ENCODE results near the gene C11orf68.
"Not testable (repeated sequence)": the region's sequence is repeated elsewhere in the genome, so short reads cannot be mapped to it uniquely, and the experiment has no call there.

The C11orf68 gene
- total RNA-seq: 9.1 to 28.7 reads per million in 2 experiments

DNA sequence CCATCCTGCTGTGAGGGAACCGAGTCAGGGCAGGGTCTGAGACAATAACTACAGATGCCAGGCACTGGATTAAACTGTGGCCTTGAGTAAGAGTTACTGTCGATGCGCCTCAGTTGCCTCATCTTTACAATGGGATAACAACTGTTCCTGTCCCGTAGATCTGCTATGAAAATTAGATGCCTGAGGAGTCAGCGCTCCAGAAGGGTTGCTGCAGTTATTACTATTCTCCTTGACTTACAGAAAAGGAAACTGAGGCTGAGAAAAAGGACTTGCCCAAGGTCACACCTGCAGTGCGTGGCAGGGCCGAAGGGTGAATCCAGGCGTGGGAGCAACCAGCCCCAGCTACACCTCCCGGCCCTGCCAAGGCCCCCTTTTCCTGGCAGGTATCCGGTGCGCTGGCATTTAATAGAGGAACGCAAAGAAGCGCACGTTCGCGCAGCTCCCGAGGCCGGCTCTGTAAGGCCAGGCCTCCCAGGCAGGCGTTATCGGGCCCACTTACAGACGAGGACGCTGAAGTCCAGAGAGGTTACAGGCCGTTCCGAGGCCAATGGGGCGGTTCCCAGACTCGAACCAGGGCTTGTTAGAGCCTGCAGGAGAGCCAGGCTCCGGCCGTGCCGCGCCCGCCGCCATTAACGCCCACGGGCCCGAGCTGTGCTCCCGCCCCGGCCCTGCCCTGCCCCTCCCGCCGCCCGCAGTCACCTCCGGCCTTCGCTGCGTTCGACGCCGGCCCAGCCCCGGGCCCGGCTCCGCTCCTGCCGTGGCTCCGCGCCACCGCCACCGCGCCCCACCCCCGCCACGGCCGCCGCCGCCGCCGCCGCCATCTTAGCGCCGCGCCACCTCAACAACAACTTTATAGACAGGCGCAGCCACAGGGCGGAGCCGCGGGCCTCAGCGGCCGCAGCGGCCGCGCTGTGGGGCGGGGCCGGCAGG, at the start of gene C11orf68:
TSS of gene C11orf68 (minus strand) at position 852 of the 930 bp plus-strand sequence. CDS start at position 821, 31 bp downstream.
- no peak for DNase-seq (ENCODE audit: low read depth)

DNA sequence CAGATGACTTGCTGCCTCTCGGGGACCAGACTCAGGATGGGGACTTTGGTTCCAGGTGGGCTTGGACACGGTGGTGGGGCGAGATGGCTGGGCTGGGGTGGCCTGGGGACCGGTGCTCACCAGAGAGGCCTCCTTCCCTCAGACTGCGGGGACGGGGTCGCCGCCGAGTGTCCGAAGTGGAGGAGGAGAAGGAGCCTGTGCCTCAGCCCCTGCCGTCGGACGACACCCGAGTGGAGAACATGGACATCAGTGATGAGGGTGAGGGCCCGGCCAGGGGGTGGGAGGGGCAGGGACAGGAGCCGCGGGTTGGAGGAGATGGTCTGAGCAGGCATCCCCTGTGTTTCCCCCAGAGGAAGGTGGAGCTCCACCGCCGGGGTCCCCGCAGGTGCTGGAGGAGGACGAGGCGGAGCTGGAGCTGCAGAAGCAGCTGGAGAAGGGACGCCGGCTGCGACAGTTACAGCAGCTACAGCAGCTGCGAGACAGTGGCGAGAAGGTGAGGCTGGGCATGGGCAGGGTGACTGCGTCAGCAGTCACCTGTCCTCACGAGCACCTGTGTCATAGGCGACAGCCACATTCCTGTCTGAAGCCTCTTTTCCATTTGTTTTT, 48.6 kb upstream of the C11orf68 start:
- no peak for DNase-seq (ENCODE audit: low read depth)

DNA sequence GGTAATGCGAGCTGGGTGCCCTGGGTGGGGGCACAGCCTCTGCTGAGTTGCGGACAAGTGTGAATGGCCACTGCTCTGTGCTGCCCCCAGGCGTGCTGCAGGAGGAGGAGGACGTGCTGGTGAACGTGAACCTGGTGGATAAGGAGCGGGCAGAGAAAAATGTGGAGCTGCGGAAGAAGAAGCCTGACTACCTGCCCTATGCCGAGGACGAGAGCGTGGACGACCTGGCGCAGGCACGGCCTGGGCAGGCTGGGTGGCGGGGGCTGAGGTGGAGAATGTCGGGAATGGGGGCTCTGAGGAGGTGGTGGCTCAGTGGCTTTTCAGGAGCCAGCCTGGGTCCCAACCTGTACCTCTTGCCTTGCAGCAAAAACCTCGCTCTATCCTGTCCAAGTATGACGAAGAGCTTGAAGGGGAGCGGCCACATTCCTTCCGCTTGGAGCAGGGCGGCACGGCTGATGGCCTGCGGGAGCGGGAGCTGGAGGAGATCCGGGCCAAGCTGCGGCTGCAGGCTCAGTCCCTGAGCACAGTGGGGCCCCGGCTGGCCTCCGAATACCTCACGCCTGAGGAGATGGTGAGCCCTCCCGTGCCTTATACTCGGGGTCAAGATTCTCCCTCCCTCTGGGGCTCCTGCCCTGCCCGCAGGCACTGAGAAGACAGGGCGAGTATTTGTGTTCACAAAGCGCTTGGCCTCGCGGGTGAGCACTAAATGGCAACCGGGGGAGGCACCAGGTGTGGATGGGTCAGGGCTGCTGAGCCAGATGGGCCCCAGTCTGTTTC, 47.3 kb upstream of the C11orf68 start:
- DNase-seq (ENCODE audit: low read depth): no peak

DNA sequence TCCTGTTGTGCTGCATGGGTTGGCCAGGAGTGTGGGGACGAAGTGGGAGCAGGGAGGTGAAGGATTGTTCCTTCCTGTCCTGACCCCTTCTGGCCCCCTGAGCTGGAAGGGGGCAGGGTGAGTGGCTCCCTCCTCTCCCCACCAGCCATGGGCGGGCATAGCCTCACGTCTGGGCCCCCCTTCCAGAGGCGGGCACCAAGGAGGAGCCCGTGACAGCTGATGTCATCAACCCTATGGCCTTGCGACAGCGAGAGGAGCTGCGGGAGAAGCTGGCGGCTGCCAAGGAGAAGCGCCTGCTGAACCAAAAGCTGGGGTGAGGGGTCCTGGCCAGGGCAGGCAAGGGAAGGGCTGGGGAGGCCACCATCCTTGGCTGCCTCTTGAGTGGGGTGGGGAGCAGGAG, 46.0 kb upstream of the C11orf68 start:
- DNase-seq (ENCODE audit: low read depth): no peak

DNA sequence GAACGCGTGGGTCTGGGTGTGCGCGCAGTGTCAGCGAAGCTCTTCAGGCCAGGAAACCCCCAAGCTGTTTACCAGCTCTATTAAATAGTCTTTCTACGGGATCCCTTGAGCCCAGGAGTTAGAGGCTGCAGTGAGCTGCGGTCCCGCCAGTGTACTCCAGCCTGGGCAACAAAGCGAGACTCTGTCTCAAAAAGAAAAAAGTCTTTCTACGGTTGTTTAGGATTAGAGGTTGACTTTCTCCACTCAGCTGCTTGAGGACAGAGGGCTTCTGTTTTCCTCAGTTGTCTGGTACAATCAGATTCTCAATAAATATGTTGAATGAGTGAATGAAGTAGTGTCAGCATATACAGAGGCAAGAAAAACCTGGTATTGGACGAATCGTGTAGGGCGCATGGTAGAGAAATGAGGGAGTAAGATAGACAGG, 43.3 kb upstream of the C11orf68 start:
- DNase-seq (ENCODE audit: low read depth): no peak

DNA sequence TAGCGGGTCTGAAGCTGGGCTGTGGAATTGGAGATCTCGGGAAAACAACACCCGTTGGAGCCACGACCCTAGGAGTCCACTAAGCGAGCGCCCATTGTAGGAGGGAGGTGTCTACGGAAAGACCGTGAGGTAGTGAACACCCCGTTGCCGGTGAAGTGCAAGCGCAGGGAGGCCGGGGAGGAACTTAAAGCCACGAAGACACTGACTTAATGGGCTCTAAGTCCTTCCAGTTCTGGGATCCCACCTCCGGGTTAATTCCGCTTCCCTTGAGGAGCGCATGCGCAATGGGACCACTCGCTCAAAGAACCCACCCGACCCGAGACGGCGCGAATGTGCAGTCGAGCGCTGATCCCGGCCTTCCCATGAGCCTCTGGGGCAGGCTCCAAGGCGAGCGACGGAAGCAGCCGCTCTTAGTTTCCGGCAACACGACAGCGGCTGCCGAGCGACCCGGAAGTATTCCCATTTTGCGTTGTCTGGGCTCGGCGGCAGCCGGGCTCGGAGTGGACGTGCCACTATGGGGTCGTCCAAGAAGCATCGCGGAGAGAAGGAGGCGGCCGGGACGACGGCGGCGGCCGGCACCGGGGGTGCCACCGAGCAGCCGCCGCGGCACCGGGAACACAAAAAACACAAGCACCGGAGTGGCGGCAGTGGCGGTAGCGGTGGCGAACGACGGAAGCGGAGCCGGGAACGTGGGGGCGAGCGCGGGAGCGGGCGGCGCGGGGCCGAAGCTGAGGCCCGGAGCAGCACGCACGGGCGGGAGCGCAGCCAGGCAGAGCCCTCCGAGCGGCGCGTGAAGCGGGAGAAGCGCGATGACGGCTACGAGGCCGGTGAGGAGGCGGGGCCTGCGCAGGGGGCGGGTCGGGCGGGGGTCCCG, 42.6 kb upstream of the C11orf68 start, which contains the start of gene SART1:
TSS of gene SART1 (plus strand) at position 468 of the 874 bp plus-strand sequence. CDS start at position 515, 47 bp downstream.
- peak; percentile 95 for DNase-seq (ENCODE audit: low read depth)

DNA sequence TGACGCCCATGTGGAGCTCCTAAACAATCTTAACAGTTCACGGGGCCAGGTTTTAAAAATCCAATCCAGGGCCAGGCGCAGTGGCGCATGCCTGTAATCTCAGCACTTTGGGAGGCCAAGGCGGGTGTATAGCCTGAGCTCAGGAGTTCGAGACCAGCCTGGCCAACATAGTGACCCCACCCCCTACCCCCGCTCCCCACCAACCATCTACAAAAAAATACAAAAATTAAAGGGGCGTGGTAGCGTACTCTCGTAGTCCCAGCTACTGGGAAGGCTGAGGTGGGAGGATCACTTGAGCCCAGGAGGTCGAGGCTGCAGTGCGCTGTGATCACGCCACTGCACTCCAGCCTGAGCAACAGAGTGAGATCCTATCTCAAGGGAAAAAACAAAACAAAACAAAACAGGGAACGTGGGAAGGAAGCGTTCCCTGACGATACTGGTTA, 42.0 kb upstream of the C11orf68 start:
- no peak for DNase-seq (ENCODE audit: low read depth)

DNA sequence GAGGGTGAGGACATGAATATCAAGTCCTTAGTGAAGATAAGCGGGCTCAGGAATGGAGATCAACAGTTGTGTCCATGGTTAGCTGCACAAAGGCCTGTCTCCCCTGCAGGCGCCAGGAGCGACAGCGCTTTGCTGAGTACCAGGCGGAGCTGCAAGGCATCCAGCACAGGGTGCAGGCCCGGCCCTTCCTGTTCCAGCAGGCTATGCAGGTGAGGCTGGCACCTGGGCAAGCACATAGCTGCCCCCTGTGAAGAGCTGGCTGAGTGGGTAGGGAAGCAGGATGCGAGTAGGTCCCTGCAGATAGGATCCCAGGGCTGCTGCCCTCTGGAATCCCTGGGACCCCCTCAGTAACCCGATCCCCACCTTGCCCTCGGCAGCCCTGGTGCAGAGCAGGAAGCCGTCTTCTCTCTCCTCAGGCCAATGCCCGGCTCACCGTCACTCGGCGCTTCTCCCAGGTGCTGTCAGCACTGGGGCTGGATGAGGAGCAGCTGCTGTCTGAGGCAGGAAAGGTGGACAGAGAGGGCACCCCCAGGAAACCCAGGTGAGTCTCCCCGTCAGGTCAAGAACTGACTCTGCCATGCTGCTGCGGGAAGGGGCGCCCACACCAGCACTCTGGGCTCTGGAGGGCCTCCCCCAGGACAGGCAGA, 40.0 kb upstream of the C11orf68 start:
- DNase-seq (ENCODE audit: low read depth): no peak

DNA sequence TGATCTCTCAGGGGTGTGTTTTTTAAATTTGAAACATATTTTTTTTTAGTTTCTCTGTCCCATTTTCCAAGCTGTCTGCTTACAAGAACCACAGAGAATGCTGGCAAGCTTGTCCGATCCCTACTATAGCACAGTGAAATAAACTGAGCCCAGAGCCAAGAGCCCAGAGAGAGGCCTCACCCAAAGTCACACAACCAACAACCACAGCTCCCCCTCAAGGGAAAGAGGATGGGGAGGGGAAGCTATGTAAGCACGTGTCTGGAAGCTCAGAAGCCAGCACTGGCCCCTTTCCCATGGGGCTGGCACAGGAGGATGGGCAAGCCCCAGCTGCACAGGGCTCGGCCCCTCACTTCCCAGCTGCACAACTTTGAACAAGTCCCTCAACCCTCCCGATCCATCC, 39.4 kb upstream of the C11orf68 start:
- no peak for DNase-seq (ENCODE audit: low read depth)

DNA sequence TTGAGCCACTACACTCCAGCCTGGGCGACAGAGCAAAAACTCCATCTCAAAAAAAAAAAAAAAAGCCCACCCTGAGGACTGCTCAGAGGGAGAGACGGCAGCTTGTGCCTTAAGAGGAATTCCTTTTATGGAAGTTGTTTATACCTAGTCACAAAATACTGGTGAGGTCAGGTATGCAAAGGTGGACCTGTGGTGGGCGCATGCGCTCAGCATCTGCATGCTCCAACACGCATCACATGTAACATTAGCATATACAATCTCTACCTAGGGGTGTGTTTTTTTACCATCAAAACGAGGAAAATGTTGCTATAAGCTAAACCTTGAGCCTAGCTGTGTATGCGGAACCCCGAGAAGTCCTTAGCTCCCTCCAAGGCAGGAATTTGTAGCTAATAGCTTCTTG, 35.9 kb upstream of the C11orf68 start:
- no peak for DNase-seq (ENCODE audit: low read depth)

DNA sequence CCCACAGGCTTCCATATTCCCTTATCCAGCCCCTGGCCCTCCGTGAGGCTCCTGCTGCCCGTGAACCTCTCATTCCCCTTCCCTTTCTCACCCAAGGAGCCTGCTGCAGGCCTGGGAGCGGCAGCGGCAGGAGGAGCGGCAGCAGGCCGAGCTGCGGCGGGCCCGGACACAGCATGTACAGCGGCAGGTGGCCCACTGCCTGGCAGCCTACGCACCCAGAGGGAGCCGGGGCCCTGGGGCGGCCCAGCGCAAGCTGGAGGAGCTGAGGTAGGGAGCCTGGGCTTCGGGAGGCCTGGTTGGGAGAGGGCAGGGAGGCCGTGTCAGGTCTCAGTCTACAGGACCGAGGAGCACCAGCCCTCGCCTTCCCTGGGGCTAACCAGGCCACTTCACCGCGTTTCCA, 34.6 kb upstream of the C11orf68 start:
- DNase-seq (ENCODE audit: low read depth): no peak

DNA sequence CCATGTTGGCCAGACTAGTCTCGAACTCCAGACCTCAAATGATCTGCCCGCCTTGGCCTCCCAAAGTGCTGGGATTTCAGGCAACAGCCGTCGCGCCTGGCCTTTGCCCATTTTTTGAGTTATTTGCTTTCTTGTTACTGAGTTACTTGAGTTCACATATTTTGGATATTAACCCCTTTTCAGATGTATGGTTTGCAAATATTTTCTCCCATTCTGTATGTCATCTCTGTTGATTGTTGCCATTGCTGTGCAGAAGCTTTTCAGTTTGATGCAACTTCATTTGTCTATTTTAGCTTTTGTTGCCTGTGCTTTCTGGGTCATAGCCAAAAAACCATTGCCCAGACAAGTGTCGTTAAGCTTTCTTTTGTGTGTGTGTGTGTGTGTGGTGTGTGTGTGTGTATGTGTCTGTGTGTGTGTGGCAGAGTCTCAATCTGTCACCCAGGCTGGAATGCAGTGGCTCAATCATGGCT, 33.2 kb upstream of the C11orf68 start:
- DNase-seq (ENCODE audit: low read depth): no peak

DNA sequence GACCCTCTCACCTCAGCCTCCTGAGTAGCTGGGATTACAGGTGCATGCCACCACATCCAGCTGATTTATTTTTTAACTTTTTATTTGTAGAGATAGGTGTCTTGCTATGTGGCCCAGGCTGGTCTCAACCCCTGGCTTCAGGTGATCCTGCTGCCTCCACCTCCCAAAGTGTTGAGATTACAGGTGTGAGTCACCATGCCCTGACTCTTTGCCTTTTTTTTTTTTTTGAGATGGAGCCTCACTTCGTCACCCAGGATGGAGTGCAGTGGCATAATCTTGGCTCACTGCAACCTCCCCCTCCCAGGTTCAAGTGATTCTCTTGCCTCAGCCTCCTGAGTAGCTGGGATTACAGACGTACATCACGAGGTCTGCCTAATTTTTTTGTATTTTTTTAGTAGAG, 32.8 kb upstream of the C11orf68 start:
- not testable (repeated sequence) for DNase-seq (ENCODE audit: low read depth)

DNA sequence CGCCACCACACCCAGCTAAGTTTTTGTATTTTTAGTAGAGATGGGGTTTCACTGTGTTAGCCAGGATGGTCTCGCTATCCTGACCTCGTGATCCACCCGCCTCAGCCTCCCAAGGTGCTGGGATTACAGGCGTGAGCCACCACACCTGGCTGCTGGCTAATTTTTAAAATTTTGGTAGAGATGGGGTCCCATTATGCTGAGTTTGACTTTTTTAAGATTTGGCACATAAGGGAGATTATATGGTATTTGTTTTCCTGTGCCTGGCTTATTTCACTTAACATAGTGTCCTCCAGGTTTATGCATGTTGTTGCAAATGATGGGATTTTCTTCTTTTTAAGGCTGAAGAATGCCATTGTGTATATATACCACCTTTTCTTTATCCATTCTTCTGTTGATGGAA, 31.8 kb upstream of the C11orf68 start:
- not testable (repeated sequence) for DNase-seq (ENCODE audit: low read depth)

DNA sequence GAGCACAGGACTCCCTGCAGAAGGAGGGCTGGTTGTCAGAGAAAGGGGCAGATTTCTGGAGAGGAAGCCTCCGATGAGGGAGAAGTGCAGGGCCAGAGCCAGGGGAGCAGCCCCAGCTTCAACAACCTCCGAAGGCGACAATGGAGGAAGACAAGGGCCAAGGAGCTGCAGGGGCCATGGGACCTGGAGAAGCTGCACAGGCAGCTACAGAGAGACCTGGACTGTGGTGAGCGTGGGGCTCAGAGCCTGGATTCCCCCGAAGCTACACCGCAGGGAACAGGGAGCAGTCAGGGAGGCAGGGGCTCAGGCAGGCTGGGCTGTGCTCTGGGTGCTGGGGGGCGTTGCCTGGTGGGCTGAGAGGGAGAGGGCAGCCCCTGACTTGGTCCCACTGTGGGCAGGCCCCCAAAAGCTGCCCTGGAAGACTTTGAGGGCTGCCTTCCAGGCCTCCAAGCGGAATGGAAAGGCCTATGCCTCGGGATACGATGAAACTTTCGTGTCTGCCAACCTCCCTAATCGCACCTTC, 28.8 kb upstream of the C11orf68 start:
- DNase-seq (ENCODE audit: low read depth): no peak

DNA sequence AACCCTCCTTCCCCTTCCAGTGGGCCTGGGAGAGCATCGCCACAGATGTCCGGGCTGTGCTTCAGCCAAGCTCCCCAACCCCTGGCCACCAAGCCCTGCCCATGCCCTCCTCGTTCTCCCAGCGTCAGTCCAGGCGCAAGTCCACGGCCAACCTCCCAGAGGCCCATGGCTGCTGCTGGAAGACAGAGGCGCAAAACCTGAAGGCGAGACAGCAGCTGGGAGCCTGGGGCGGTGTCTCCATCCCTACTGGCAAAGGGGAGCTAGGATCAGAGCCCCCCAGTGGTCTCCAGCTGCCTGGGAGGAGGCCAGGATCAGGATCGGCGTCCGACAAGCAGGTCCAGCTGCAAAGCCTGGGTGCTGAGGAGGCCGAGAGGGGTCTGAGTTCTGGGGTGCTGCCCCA, 28.3 kb upstream of the C11orf68 start:
- no peak for DNase-seq (ENCODE audit: low read depth)

DNA sequence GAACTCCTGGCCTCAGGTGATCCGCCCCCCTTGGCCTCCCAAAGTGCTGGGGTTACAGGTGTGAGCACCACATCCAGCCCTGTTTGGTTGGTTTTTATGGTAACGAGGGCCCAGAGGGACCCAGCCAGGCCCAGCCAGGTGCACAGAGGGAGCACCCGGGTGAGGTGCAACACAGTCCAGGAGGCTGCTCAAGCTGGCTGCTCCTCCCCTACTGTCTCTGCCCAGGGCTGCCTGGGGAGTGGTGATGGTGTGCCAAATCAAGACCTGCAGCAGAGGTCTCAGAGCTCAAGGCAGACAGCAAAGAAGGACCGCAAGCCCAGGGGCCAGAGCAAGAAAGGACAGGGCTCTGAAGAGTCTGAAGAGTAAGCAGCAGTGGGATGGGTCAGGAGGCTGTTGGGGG, 27.8 kb upstream of the C11orf68 start:
- no peak for DNase-seq (ENCODE audit: low read depth)

DNA sequence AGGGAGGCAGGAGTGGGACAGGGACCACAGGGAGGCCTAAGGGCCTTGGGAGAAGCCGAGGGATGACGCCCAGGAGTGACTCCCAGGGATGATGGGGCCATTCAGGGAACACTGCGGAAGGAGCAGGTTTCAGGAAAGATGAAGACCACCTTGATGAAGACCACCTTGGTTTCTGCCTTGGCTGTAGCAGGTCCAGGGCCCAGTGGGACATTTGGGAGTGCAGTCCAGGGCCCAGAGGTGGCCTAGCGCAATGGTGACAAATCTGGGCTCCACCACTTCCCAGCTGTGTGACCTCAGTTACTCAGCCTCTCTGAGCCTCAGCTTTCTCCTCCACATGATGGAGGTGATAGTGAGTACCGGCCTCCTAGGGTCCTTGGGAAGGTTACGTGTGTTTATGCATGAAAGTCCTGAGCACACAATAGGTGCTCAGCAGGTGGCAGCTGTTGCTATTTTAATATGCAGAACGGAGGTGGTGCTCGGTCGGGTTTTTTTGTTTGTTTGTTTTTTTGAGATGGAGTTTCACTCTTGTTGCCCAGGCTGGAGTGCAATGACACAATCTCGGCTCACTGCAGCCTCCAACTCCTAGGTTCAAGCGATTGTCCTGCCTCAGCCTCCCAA, 27.2 kb upstream of the C11orf68 start:
- DNase-seq (ENCODE audit: low read depth): no peak

DNA sequence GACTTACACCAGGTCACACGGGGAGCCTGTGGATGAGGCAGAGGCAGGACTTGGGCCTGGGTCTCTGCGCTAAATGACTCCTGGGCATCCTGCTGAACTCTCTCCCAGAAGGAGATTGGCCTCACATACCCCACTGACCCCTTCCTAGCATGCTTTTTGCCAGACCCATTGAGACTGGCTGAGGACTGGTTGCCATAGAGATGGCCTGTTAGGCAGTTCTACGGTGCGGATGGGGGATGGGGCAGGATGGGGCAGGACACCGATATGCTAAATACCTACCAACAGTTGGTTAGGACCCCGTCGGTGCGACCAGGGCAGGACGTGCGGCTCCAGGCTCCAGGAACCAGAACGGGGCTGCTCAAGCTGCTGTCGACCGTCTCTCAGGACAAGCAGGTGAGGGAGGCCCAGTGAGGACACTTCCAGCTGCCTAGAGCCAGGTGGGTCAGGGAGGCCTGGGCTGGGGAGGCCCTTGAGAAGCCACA, 26.6 kb upstream of the C11orf68 start, which contains the start of gene TSGA10IP:
TSS of gene TSGA10IP (plus strand) at position 51 of the 482 bp plus-strand sequence. CDS start at position 247, 196 bp downstream.
- DNase-seq (ENCODE audit: low read depth): no peak

DNA sequence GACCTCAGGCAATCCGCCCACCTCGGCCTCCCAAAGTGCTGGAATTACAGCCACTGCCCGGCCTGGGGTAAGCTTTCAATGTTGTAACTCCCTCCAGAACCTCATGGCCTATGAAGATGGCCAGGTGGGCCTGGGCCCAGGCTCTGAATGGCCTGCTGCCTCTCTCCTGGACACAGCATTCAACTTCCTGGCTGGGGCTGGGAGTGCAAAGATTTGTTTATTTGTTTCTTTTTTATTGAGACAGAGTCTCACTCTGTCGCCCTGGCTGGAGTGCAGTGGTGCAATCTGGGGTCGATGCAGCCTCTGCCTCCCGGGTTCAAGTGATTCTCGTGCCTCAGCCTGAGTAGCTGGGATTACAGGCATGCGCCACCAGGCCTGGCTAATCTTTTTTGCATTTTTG, 25.9 kb upstream of the C11orf68 start:
- no peak for DNase-seq (ENCODE audit: low read depth)

Measured in T follicular helper cell (primary cell).